HG03045 (cell line): ENCODE measurements around the gene NUTM2G.
"Not testable (repeated sequence)": the region's sequence is repeated elsewhere in the genome, so short reads cannot be mapped to it uniquely, and the experiment has no call there.

Experiments used
- ATAC-seq: cut with Tn5 transposase; IDR thresholded peaks from one replicate; pipeline ENCODE4 v1.9.1; 2021; ENCODE audit warnings: mild to moderate bottlenecking, moderate library complexity; ENCODE audit not compliant: unreplicated experiment

NUTM2G gene

DNA sequence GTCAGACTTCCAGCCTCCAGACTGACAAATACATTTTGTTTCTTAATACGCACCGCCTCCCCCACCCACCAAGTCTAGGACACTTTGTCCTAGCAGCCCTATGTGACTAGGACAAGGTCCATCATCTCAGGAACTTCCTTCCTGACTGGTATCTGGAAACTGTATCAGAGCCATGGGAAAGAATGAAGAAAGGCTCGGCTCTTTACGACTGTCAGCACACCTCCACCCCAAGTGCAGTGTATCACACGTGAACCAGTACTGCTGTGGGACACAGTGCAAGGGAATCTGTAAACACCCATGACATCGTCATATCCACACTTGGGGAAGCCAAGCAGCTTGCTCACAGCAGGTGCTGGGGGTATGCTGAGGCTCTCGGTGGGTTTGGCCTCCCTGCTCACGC, 13.0 kb downstream of the NUTM2G start:
- ATAC-seq: not testable (repeated sequence)

DNA sequence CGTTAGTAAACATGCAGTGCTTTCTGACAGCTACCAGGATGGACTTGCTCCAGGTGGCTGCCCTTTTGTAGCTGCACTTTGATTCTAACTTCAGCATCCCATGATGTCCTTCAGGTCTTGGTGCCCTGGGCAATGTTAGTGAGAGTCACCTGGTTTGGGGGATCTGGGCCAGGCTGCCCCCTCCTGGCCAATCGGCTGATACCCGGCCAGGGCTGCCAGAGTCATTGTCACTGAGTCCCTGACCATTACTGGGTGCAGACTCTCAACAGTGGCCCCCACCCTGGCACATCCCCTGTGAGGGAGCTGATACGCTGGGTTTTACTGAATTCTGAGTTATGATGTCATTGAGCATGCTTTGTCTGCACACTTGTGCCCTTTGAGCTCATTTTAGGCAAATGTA, 13.5 kb downstream of the NUTM2G start:
- ATAC-seq: not testable (repeated sequence)

GRCh38 chr9:96949346-96949745, 20.7 kb downstream of the NUTM2G start:
- ATAC-seq: not testable (repeated sequence)

DNA sequence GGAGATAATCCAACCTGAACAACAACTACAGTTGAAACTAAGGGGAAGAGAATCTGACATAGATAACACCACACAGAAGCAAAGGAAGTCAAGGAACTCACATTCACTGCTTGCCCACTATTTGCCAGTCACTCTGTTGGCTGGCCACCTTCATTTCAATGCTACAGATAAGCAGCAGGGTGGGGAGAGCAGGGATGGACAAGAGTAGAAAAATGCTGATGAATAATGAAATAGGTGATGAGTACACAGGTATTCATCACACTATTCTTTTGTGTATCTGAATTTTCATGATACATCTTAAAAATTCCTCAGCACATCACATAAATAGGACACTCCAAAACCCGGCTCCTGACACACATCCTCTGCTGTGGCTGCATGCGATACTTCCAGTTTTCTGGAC, 21.9 kb downstream of the NUTM2G start:
- ATAC-seq: not testable (repeated sequence)

DNA sequence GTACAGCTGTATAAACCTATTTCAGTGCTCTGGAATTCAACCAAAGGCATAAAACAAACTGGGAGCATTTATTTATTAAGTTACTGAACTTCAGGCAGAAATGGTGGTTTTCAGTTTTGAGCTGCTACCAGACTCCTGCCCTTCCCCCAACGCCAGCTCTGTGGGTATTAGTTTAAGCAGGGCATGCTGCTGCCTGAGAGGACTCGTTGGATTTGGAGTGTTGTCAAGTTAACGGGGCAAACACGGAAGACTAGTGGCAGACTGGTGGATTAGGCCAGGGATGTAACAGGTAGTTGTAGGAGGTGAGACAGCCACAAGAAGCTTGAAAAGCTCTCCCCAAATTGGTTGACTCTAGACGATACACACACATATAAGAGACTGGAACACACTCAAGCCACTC, 38.9 kb downstream of the NUTM2G start:
- not testable (repeated sequence) for ATAC-seq

GRCh38 chr9:96972552-96972951, 43.9 kb downstream of the NUTM2G start:
- not testable (repeated sequence) for ATAC-seq

DNA sequence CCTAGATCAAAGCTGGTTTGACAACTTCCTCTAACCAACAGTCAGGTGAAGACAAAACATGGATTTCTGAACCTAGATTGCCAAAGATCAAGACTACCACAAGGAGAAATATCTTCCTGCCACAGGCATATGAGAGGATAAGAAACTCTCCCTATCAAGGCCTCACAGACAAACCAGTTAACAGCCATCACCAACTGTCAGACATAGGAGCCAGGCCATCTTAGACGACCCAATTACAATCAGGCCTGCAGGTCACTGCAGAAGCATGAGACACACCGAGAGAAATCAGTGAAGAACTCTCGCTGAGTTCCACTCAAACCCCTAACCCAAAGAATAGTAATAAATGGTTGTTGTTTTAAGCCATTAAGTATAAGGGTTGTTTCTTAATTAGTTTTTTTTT, 45.4 kb downstream of the NUTM2G start:
- ATAC-seq: not testable (repeated sequence)

DNA sequence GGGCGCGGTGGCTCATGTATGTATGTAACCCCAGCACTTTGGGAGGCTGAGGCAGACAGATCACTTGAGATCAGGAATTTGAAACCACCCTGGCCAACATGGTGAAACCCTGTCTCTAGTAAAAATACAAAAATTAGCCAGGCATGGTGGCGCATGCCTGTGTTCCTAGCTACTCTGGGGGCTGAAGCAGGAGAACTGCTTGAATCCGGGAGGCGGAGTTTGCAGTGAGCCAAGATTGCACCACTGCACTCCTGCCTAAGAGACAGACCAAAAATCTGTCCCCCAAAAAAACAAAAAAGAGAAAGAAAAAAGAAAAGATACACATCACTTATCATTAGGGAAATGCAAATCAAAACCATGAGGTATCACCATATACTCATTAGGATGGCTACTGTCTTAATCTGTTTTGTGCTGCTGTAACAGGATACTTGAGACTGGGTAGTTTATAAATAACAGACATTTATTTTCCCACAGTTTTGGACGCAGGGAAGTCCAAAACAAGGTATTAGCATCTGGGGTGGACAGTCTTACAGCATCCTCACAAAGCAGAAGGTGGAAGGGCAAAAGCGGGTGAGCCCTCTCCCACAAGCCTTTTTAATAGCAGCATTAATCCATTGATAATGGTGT, 55.0 kb downstream of the NUTM2G start:
- ATAC-seq: not testable (repeated sequence)

DNA sequence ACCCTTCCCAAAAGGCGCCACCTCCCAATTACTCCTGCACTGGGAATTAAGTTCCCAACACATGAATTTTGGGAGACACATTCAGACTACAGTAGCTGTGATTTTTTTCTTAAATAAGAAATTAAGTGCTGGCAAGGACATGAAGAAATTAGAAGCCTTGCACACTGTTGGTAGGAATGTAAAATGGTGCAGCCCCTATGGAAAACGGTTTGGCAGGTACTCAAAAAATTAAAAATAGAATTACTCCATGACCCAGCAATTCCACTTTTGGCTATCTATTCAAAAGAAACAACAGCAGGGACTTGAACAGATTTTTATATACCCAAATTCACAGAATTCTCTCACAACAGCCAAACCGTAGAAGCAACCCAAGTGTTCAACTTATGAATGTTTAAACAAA, 55.5 kb downstream of the NUTM2G start:
- ATAC-seq: not testable (repeated sequence)

DNA sequence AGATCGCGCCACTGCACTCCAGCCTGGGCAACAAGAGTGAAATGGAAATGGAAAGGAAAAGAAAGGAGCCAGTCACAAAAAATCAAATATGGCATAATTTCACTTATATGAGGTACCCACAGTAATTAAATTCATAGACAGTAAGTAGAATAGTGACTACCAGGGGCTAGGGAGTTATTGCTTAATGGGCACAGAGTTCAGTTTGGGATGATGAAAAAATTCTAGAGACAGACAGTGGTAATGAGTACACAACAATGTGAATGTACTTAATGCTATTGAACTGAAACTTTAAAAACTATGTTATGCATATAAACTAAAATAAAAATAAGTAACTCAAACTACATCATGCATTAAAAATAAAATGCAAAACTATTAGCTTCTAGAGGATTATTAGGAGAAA, 56.2 kb downstream of the NUTM2G start:
- ATAC-seq: not testable (repeated sequence)
